Endothelial cell of umbilical vein (primary cell): Measurements from ENCODE around the gene SLC12A2. TPM values are rescaled to one million over a fixed set of nuclear protein-coding genes. Genes with fewer than 3 reads are reported as not detected.

Source experiments
- BruUV-seq: library from RNA; stranded (reverse); fragments of 400-500 nt; replicated peaks from 2 replicates; lab custom pipeline; 2021; lab: Mats Ljungman, UMichigan
- CTCF ChIA-PET: fragments of 300-600, 350-600 bp; sonication (Branson Sonifier 250); formaldehyde crosslinking; loops from one replicate; lab custom pipeline; 2021; ENCODE audit warnings: antibody characterized with exemption, inconsistent platforms; lab: Charles Lee
- POLR2A ChIA-PET: fragments of 300-600, 350-600 bp; sonication (Branson Sonifier 250); formaldehyde crosslinking; loops from one replicate; lab custom pipeline; 2021; ENCODE audit warnings: antibody characterized with exemption, inconsistent platforms; lab: Charles Lee
- DNase-seq: peaks from one replicate; pipeline ENCODE4 v3.0.0-alpha.2; 2011; ENCODE audit warnings: low read depth, low spot score
- FAIRE-seq: peaks from 2 replicates; lab custom pipeline; 2011; peaks lifted over from hg19 to GRCh38; lab: Jason Lieb, UNC
- H2AFZ ChIP-seq: 2 replicates; pipeline ENCODE4 v1.6.0; 2012; ENCODE audit warnings: low read depth, low read length, control low read depth, inconsistent platforms
- H3K27ac ChIP-seq: 2 replicates; pipeline ENCODE4 v1.5.1; 2011; ENCODE audit warnings: low read depth, mild to moderate bottlenecking, control low read depth, low read length, moderate library complexity; ENCODE audit not compliant: insufficient read depth
- H3K27me3 ChIP-seq, 2 experiments: 2 replicates each; pipeline versions ENCODE4 v1.6.0 to v1.6.1; 2011; ENCODE audit warnings: low read length in 2 of 2, mixed read lengths in 1 of 2; ENCODE audit not compliant: control insufficient read depth in 2 of 2, insufficient read depth in 2 of 2
- H3K36me3 ChIP-seq, 2 experiments: 2 replicates in 1 of 2; 3 replicates in 1 of 2; pipeline ENCODE4 v1.5.1; 2011; ENCODE audit warnings: low read length in 2 of 2, mild to moderate bottlenecking in 1 of 2, moderate library complexity in 1 of 2; ENCODE audit not compliant: control insufficient read depth in 2 of 2, insufficient read depth in 2 of 2; ENCODE audit errors: extremely low read depth in 1 of 2
- H3K4me1 ChIP-seq: 3 replicates; pipeline ENCODE4 v1.5.1; 2011; ENCODE audit warnings: mild to moderate bottlenecking, low read length; ENCODE audit not compliant: control insufficient read depth, insufficient read depth; ENCODE audit errors: extremely low read depth
- H3K4me2 ChIP-seq: 2 replicates; pipeline ENCODE4 v1.6.1; 2011; ENCODE audit warnings: low read length, control low read depth, mixed read lengths; ENCODE audit not compliant: insufficient read depth
- H3K4me3 ChIP-seq, 3 experiments: fragments of 200-600 bp in 1 of 3; sonication (generic), shearing (Covaris generic) in 1 of 3; replicated peaks in 1 of 3; 2 replicates each; pipeline ENCODE4 v1.5.1; 2011 to 2016; ENCODE audit warnings: control low read depth in 3 of 3, low read length in 3 of 3, mild to moderate bottlenecking in 2 of 3, inconsistent platforms in 1 of 3, low read depth in 1 of 3, moderate library complexity in 1 of 3; ENCODE audit not compliant: insufficient read depth in 1 of 3
- H3K79me2 ChIP-seq: 2 replicates; pipeline ENCODE4 v1.6.0; 2012; ENCODE audit warnings: low read length, inconsistent platforms; ENCODE audit not compliant: control insufficient read depth, insufficient read depth
- H3K9ac ChIP-seq: replicated peaks from 2 replicates; pipeline ENCODE3; 2011; ENCODE audit warnings: low read length, control low read depth; ENCODE audit not compliant: insufficient read depth; ENCODE audit errors: extremely low read depth
- H3K9me1 ChIP-seq: replicated peaks from 3 replicates; pipeline ENCODE4 v1.6.0; 2011; ENCODE audit warnings: mild to moderate bottlenecking, low read length; ENCODE audit not compliant: control insufficient read depth, insufficient read depth; ENCODE audit errors: extremely low read depth
- H3K9me3 ChIP-seq: replicated peaks from 2 replicates; pipeline ENCODE4 v1.5.1; 2012; ENCODE audit warnings: low read length, inconsistent platforms; ENCODE audit not compliant: control insufficient read depth, insufficient read depth
- H4K20me1 ChIP-seq: replicated peaks from 2 replicates; pipeline ENCODE3; 2011; ENCODE audit warnings: mild to moderate bottlenecking, low read length; ENCODE audit not compliant: control insufficient read depth, insufficient read depth; ENCODE audit errors: extremely low read depth
- EZH2 ChIP-seq: IDR thresholded peaks from 2 replicates; pipeline ENCODE4 v1.6.1; 2012; ENCODE audit warnings: borderline replicate concordance, low read depth, mild to moderate bottlenecking, moderate library complexity, low read length, inconsistent platforms; ENCODE audit not compliant: severe bottlenecking
- FOS ChIP-seq: IDR thresholded peaks from 2 replicates; pipeline ENCODE4 v1.6.1; 2011; ENCODE audit warnings: mild to moderate bottlenecking, low read length, moderate library complexity, borderline replicate concordance; ENCODE audit not compliant: insufficient read depth
- GATA2 ChIP-seq: IDR thresholded peaks from 2 replicates; pipeline ENCODE4 v1.7.0; 2011; ENCODE audit warnings: low read depth, mild to moderate bottlenecking, moderate library complexity, mixed read lengths, low read length; ENCODE audit not compliant: insufficient read length, insufficient read depth
- JUN ChIP-seq: IDR thresholded peaks from 2 replicates; pipeline ENCODE4 v1.6.1; 2011; ENCODE audit warnings: borderline replicate concordance, low read depth; ENCODE audit not compliant: insufficient read length, insufficient read depth
- MAX ChIP-seq: IDR thresholded peaks from 2 replicates; pipeline ENCODE4 v1.6.1; 2011; ENCODE audit not compliant: insufficient read depth, insufficient read length
- MYC ChIP-seq: IDR thresholded peaks from one replicate; pipeline ENCODE4 v1.6.1; 2011; ENCODE audit warnings: mild to moderate bottlenecking, low read depth, low read length
- POLR2A ChIP-seq: IDR thresholded peaks from 2 replicates; pipeline ENCODE4 v1.6.1; 2012; ENCODE audit warnings: low read depth, mild to moderate bottlenecking, control low read depth, low read length
- POLR2AphosphoS5 ChIP-seq: IDR thresholded peaks from 2 replicates; pipeline ENCODE4 v1.6.1; 2012; ENCODE audit warnings: low read depth, mild to moderate bottlenecking, control low read depth, low read length, moderate library complexity; ENCODE audit not compliant: insufficient read depth
- dilution Hi-C: fragments of 300-500 bp; cut with MboI; formaldehyde crosslinking; loops from one replicate; pipeline ENCODE4 v1.15.0; 2019; ENCODE audit warnings: low sequenced_read_pairs; ENCODE audit not compliant: extremely low pct_ligation_motif_present
- intact Hi-C: fragments of 100-400 bp; cut with micrococcal nuclease; formaldehyde crosslinking; loops from one replicate; pipeline ENCODE4 v1.10.0; 2022
- polyA plus RNA-seq, 4 experiments: library from polyadenylated mRNA; depleted of rRNA in 3 of 4; stranded (reverse) in 3 of 4; unstranded in 1 of 4; fragments of >200 nt; gene quantifications; 2 replicates each; pipeline versions ENCODE4 v1.2.1 to v1.2.3, GENCODE V29; 2011 to 2012; ENCODE audit warnings: missing spikeins in 1 of 4
- total RNA-seq: library from RNA; stranded (reverse); gene quantifications from 2 replicates; pipeline ENCODE4 v1.2.3, GENCODE V29; 2021
- TF ChIP-seq, protein P1 (sequence below), 2 donors: IDR thresholded peaks; 1 replicate in 1 of 2; 2 replicates in 1 of 2; pipeline ENCODE4 v1.5.1; 2011; ENCODE audit warnings: low read length in 2 of 2, mild to moderate bottlenecking in 2 of 2, moderate library complexity in 2 of 2, control low read depth in 1 of 2, inconsistent platforms in 1 of 2, low read depth in 1 of 2; ENCODE audit not compliant: insufficient read depth in 1 of 2; ENCODE audit errors: extremely low read depth in 1 of 2

SLC12A2 gene
- total and polyA plus RNA-seq, 2 donors (not counting 3 experiments of a cell fraction or from before 2014, with no cell fraction given), result 11.0 to 59.5 TPM

- Histone ChIP-seq H3K9me1 (no peaks in the 10 kb centered on the region), H3K36me3 (no peaks in the 10 kb centered on the region), H3K79me2 (no peaks in the 10 kb centered on the region), H3K4me2 (no peak overlapping the region), H3K4me1 (peaks cover 29% of the 10 kb centered on the region), H3K27ac (no peak overlapping the region), H3K9me3 (no peaks in the 10 kb centered on the region), H3K9ac (no peak overlapping the region), H4K20me1 (no peaks in the 10 kb centered on the region), H3K27me3 (no peaks in the 10 kb centered on the region), H3K4me3 (no peak overlapping the region), H2AFZ (no peak overlapping the region)
- intact Hi-C loops, result no loop called here
- POLR2A ChIA-PET, result no interaction called here
- DNase-seq (no peak), FAIRE-seq (no peak)
- no peak for TF ChIP-seq MYC
- no peak for TF ChIP-seq EZH2
- no peak for TF ChIP-seq FOS
- TF ChIP-seq, protein P1, sequence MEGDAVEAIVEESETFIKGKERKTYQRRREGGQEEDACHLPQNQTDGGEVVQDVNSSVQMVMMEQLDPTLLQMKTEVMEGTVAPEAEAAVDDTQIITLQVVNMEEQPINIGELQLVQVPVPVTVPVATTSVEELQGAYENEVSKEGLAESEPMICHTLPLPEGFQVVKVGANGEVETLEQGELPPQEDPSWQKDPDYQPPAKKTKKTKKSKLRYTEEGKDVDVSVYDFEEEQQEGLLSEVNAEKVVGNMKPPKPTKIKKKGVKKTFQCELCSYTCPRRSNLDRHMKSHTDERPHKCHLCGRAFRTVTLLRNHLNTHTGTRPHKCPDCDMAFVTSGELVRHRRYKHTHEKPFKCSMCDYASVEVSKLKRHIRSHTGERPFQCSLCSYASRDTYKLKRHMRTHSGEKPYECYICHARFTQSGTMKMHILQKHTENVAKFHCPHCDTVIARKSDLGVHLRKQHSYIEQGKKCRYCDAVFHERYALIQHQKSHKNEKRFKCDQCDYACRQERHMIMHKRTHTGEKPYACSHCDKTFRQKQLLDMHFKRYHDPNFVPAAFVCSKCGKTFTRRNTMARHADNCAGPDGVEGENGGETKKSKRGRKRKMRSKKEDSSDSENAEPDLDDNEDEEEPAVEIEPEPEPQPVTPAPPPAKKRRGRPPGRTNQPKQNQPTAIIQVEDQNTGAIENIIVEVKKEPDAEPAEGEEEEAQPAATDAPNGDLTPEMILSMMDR (IDR thresholded peaks at IDR 0.05; ENCODE audit: extremely low read depth in 1 of 2, insufficient read depth in 1 of 2, low read depth in 1 of 2, low read length in 2 of 2), result no peak
- TF ChIP-seq JUN, result no peak
- TF ChIP-seq POLR2AphosphoS5, result no peak
- TF ChIP-seq MAX, result no peak
- TF ChIP-seq GATA2, result no peak
- no peak for TF ChIP-seq POLR2A
- dilution Hi-C loops, result no loop called here
- BruUV-seq, result no TSS peak
- CTCF ChIA-PET, result interaction anchor here (2.3 kb wide), 1 partner anchor 131 kb away, joined by 6 read pairs; no protein-coding TSS in a partner anchor
Observed at GRCh38 chr5:128040927-128041326, 42.6 kb upstream of the SLC12A2 start.
